Ovary (tissue), 3 donors: Measurements from ENCODE around the gene PARN.

ENCODE experiments used
- EP300 ChIP-seq: sonication (generic); formaldehyde crosslinking; IDR thresholded peaks from one replicate; pipeline ENCODE4 v1.6.1; 2017; ENCODE audit warnings: antibody characterized with exemption
- POLR2A ChIP-seq: fragments of 450-650 bp; IDR thresholded peaks from one replicate; pipeline ENCODE4 v1.6.1; 2017; ENCODE audit warnings: antibody characterized with exemption, mild to moderate bottlenecking, moderate library complexity
- TF ChIP-seq, protein P1 (sequence below), 3 donors: fragments of 450-650 bp in 2 of 3; fragments of 200-600 bp in 1 of 3; IDR thresholded peaks; one replicate each; pipeline versions ENCODE4 v1.5.1 to v1.8.0; 2016 to 2022; ENCODE audit warnings: antibody characterized with exemption in 3 of 3, mild to moderate bottlenecking in 1 of 3
- donor health status: DM: no; HTN: no; CAD: no.

DNA sequence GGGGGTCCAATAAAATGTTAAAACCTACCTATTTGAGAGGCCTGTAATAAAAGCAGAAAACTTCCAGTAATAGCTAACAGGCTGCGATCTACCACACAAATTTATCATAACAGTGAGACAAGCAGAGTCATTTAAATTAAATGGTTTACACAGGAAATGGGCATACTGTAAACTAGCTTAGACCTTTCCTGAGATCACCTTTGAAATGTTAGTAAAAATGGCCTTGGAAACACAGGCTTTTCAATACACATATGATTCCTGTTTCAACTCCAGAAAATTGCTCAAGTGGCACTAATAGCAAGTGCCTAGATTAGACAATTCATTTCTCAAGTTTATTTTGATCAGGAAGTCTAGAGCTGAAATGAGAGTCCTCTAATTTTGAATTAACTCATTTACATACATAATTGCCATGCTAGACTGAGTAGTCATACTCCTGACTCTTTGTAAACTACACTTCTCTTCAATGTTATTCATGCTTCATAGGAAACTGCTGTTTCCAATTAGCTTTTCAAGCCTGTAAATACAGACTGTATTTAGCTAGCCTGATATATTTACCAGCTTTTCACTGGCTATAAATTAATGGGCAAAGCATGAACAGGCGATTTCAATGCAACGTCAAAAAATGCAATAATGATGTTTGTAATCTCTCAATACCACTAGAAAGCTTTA, 43.3 kb downstream of the PARN start:
- TF ChIP-seq POLR2A (no peak), EP300 (no peak)
- TF ChIP-seq, protein P1, sequence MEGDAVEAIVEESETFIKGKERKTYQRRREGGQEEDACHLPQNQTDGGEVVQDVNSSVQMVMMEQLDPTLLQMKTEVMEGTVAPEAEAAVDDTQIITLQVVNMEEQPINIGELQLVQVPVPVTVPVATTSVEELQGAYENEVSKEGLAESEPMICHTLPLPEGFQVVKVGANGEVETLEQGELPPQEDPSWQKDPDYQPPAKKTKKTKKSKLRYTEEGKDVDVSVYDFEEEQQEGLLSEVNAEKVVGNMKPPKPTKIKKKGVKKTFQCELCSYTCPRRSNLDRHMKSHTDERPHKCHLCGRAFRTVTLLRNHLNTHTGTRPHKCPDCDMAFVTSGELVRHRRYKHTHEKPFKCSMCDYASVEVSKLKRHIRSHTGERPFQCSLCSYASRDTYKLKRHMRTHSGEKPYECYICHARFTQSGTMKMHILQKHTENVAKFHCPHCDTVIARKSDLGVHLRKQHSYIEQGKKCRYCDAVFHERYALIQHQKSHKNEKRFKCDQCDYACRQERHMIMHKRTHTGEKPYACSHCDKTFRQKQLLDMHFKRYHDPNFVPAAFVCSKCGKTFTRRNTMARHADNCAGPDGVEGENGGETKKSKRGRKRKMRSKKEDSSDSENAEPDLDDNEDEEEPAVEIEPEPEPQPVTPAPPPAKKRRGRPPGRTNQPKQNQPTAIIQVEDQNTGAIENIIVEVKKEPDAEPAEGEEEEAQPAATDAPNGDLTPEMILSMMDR (IDR thresholded peaks at IDR 0.05) = no peak
